Measurements from ENCODE around the gene EWSR1. TPM values are rescaled to one million over a fixed set of nuclear protein-coding genes. Genes with fewer than 3 reads are reported as not detected.

Gene EWSR1
- 173 and 183 TPM in 2 replicates for total RNA-seq

GRCh38 chr22:29267858-29268510 is at the start of gene EWSR1, which contains the start of gene RHBDD3:
TSS of gene EWSR1 (plus strand) at chr22:29268268. CDS start at chr22:29268337, 69 bp downstream.
TSS of gene RHBDD3 (minus strand) at chr22:29267981. CDS start at chr22:29265626, 2,355 bp downstream.

DNA sequence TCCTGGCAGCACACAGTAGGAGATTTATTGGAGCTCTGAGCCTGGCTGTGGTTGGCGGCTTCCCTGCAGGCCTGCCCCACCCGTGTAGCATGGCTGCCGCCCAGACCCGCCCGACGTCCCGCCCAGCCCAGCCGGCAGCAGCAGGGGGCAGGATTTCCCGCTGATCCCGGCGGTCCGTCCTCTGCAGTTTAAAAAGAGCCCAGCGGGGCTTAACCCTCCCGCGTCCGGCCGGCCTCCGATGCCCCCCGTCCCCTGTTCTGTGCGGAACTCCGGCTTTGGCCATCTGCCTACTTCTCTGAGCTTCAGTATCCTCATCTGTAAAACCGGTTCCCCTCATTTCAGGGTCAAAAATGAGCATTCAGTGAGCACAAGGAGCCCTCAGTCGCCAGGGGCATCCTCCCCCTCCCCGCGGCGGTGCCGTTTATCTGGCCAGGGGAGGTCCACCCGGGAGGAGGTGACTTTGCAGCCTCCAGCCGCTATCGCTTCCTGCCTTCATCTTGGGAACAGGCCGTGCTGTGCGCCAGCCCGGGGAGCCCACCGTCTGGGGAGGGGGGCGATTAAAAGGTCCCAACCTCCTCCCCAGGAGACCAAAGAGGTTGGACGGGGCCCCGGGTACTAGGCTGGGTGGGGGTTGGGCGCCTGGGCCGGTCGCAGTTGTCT is 38.2 kb downstream of the EWSR1 start, which contains the start of gene GAS2L1:
Gene GAS2L1 (plus strand): TSS at position 476 of the 660 bp plus-strand sequence. CDS start 1,456 bp downstream, outside the sequence.

GRCh38 chr22:29315286-29316140 is 47.4 kb downstream of the EWSR1 start, which contains the start of gene RASL10A:
TSS of gene RASL10A (minus strand) at chr22:29315697. CDS start at chr22:29315246, 451 bp downstream.

Other genes with a start within 250 kb of the EWSR1 start
- not detected in 2 replicates for gene C22orf31, start 206.4 kb upstream of the EWSR1 start, total RNA-seq
- 9.2 and 15.6 TPM in 2 replicates for gene KREMEN1, start 195.2 kb upstream of the EWSR1 start, total RNA-seq
- gene EMID1, start 62.4 kb upstream of the EWSR1 start, total RNA-seq: 1.1 and 1.3 TPM in 2 replicates
- gene RHBDD3, start 287 bp upstream of the EWSR1 start, total RNA-seq: 25.3 and 50.1 TPM in 2 replicates
- gene GAS2L1, start 38.4 kb downstream of the EWSR1 start, total RNA-seq: 13.2 and 24.0 TPM in 2 replicates
- gene RASL10A, start 47.4 kb downstream of the EWSR1 start, total RNA-seq: 0.56 TPM in 1 of 2 replicates, not detected in the other
- 36.2 and 63.7 TPM in 2 replicates for gene AP1B1, start 120.3 kb downstream of the EWSR1 start, total RNA-seq
- not detected in 2 replicates for gene RFPL1, start 170.3 kb downstream of the EWSR1 start, total RNA-seq
- gene NEFH, start 211.9 kb downstream of the EWSR1 start, total RNA-seq: 1.3 and 2.2 TPM in 2 replicates

All from epithelial cell of alveolus of lung (primary cell).